Ecto neural progenitor cell (in vitro differentiated cells): Measurements from ENCODE around the gene ZNF687.

Source experiments
- DNase-seq: peaks from one replicate; pipeline ENCODE4 v3.0.0-alpha.2; 2018; ENCODE audit warnings: low spot score

Gene ZNF687

DNA sequence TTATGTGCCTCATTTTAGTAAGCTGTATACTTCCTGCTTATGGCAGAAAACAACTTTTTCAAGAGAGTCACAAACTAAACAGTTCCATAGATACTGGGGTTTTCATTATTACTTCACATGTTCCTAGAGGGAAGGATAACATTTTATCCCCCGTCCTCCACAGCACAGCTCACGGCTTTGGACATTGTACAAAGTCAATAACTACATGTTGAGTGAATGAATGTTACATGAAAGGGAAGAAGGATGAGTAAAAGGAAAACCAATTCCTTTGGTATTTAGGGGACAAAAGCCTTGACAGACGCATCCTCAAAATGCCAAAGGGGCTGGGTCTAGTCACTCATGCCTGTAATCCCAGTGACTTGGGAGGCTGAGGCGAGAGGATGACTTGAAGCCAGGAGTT lies 30.3 kb downstream of the ZNF687 start:
- no peak for DNase-seq

DNA sequence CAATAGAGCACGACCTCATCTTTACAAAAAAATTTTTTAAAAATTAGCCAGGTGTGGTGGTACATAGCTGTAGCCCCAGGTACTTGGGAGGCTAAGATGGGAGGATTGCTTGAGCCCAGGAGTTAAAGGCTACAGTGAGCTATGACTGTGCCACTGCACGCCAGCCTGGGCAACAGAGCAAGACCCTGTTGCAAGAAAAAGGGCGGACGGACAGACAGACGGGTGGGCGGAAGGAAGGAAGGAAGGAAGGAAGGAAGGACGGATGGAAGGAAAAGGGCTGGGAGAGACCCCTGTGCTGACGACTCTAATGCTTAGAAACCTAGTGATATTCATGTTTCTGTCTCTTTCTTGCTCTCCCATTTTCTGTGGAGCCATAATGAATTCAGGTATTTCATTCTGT lies 30.7 kb downstream of the ZNF687 start:
- no peak for DNase-seq

DNA sequence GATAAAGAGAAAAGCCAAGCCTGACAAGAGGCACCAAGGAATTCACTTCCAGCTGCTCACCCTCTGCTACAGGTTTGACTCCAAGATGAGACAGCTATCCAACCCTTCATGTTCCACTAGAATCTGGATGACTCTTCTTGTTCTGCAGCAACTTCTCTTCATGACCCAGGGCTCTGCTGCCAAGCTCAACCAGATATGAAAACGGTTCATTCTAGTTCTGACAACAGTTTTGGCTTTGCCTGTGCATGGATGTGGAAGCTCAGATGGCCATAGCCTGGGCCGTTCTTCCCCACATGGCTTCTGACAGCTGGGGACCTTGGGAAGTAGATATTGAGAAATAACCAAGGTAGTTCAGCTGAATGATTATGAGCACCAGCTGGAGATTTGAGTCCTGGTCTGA lies 31.4 kb downstream of the ZNF687 start:
- no peak for DNase-seq

DNA sequence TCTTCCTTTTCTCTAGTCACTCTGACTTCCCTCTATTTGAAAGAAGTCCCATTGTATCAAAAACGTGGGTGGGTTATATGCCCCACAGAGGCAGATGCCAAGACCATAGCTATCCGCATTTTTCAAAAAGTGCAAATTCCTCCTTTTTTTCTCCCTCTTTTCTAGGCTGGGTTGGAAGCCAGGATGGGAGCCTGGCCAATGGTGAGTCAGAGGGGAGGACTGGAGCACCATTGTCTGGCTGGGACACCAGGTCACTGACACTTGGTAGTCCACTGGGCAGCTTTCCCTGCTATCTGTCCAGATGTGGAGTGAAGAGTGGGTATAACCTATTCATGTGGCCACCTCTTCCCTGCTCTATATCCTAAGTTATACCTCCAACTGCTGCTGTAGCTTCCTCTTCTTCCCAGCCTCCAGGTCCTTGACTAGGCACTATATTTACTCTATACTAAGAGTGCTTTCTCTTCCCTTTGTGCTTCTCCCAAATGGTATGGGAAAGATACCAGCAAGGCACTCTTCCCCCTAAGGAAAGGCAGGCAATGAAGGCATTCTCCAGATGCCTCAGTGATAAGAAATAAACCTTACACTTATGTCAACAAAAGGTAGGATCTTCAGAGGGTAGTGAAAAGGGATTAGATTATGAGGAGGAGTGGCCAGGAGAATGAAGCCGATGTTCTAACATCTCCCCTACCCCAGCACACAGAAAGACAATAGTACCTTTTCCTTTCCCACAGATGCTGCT lies 32.2 kb downstream of the ZNF687 start:
- no peak for DNase-seq

DNA sequence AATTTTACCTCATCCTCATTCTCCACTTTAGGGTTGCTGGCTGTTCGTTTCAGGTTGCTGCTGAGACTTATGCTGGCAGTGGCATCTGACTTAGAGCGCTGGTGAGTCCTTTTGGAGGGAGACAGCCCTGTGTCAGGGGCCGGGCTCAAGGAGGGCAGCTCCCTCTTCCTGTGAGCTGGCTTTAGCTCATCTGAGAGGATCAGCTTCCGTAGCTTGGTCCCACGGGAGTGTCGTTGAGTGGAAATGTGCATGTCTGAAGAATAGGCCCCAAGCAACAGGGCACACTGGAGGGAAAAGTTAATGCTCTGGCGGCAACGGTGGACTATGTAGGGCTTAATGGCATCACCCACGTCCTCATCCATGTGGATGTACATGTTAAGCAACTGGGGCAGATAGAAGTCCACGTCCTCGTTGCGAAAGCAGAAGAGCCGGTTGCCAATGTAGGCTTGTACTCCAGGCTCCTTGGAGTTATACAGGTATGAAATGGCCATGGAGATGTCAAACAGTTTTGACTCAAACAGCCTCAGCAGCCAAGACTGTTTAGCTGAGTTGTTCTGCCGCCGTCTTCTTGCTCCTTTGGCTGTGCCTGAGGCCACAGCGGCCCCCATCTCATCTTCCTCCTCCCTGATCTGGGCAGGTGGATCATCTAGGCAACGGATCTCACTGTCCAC lies 33.6 kb downstream of the ZNF687 start:
- DNase-seq = no peak

- DNase-seq = no peak
Observed at GRCh38 chr1:151318975-151319374, 36.9 kb downstream of the ZNF687 start.

DNA sequence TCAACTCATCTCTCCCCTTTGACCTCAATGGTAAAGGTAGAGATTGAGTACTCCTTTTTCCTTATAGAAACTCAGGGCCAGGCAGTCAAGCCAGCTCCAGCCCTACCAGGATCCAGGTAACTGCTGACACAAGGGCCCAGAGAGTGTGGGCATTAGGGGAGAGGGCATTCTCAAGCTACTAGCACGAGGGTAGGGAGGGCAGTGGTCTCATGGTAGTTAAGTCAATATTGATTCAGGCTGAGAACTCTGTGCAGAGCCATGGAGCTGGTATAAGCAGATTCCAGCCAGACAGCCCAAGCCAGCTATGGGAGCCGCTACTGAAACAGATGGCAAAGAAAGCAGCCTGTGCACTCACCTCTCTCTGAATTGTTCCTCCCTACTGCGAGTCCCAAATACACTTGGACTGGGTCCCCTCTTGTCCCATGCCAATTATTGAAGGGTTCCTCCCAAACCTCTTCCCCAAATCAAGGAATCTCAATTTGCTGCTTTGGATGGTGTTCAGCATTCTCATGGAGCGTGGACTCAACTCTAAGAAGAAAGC lies 42.4 kb downstream of the ZNF687 start:
- DNase-seq = no peak

DNA sequence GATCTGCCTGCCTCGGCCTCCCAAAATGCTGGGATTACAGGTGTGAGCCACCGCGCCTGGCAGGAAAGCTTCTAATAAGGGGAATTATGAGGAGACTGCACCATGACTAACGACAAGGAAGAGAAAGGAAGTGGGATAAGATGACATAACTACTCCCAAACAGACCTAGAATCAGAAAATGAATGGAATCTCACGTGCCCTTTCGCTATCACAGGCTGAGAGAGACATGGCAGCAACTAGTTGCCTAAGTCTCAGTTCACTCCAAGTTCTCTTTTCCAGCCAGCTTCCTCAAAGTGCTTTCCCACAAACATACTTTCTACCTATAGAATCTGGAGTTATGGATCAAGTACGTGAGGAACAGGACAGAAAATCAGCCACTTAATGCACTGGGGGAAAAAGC lies 43.1 kb downstream of the ZNF687 start:
- no peak for DNase-seq

DNA sequence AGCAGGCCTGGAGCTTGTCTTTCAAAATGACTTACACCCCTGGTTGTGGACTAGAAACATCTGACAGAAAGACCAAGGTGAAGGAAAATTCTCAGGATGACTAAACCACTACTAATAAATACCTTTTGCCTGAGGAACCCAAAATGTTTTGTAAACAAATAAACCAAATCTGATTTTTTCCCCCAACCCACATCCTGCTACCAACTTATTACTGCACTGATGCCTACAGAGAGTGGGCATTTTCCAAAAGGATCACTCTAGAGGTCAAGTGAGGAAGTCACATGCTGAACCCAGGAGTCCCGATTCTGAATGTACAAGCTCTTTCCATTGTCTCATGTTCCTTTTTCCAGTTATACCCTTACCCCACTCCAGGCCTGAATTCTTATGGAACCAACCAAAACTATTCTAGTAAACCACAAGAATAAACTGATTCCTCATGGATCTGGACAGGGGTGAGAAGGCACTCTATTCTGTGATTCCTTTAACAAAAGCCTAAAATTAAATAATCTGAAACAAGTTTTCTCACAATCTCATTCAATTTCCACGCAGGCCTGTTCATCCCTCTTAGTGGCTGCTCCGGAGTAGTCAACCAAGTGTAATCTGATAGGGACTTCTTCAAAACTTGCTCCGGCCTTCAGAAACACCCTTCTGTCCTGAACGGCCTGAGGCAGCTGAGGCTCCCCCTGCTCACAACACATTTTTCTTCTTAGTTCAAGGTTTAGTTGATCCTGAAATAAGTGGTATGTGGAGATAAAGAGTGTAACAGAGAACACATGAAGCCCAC lies 43.7 kb downstream of the ZNF687 start:
- DNase-seq = no peak

- no peak for DNase-seq
Observed at GRCh38 chr1:151326619-151327222, 44.6 kb downstream of the ZNF687 start.

DNA sequence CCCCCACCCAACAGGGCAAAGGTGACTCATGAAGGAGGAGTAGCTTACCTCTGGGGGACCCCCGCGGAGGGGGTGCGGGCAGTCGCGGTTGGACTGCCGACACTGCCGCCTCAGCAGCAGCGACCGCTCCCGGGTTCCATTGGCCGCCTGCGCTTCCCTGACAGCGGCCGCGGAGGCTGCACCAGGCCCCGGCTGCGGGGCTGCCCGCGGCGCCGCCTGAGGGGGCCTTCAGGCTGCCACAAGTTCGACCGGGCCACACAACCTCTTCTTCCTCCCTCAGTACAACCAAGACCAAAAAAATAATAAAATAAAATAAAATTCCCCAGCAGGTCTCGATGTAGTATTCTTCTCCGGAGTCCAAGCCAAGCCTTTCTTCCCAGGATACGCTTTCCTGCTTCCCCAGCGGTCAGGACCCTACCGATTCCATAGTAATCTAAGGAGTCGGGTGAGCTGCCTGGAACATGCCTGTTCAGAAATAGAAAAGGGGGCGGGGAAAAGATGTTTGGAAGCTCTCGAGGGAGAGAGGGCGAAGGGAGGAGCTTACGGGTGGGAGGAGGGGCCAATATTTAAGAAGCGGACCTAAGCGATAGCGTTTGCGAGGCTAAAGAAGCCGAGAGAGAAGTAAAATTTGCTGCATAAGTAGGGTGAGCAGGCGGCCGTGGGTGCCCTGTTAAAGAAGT lies 45.3 kb downstream of the ZNF687 start, which contains the start of gene PI4KB:
TSS of gene PI4KB (minus strand) at position 194 of the 680 bp plus-strand sequence. CDS start 10,935 bp downstream, outside the sequence.
- peak; percentile 90 for DNase-seq

DNA sequence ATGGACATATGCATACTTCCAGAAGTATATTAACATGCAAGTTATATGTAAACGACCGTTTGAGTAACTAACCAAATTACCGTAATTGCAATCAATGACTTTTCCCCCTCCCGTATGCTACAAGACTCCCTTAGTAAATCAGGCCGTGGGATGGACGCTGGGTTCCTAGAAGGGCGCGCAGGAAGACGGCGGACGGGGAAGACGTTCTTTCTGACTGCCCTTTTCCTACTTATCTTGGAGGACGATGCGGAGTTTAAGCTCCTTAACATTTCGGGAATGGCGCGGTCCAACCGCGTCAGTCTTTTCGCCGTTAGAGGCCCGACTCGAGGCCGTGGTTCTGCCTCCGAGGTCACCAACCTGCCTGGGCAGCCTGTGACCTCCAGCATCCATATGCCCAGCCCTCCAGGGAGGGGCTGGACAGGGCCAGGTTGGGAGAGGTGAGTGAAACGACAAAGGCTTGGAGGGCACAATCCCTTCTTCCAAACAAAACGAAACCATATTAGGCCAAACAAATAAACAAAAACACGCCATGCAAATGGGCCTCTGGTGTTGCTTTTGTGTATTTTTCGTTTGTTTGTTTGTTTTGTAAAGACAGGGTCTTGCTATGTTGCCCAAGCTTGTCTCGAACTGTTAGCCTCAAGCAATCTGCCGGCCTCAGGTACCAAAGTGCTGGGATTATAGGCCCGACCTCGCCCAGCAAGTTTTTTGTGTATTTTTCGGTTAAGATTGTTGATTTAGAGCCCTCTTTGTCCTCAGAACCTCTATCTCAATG lies 46.0 kb downstream of the ZNF687 start:
- peak; percentile 68 for DNase-seq

GRCh38 chr1:151334822-151335221 lies 52.7 kb downstream of the ZNF687 start:
- no peak for DNase-seq

DNA sequence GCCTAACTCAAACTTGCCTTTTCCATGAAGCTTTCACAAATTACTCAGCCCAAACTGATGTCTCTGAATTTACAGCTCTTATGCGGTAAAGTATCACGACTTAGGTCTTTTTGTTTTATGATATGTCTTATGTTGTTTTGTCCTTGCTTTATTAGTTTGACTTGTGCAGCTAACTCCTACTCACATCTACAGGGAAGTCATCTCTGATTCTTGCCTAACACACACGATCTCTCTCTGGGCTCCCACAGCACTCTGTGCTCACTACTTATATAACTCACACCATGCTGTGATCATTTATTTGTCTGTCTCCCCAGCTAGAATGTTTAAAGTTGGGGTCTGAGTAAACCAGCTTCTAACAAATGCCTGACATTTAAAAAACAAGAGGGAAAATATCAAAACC lies 54.5 kb downstream of the ZNF687 start:
- DNase-seq = no peak

DNA sequence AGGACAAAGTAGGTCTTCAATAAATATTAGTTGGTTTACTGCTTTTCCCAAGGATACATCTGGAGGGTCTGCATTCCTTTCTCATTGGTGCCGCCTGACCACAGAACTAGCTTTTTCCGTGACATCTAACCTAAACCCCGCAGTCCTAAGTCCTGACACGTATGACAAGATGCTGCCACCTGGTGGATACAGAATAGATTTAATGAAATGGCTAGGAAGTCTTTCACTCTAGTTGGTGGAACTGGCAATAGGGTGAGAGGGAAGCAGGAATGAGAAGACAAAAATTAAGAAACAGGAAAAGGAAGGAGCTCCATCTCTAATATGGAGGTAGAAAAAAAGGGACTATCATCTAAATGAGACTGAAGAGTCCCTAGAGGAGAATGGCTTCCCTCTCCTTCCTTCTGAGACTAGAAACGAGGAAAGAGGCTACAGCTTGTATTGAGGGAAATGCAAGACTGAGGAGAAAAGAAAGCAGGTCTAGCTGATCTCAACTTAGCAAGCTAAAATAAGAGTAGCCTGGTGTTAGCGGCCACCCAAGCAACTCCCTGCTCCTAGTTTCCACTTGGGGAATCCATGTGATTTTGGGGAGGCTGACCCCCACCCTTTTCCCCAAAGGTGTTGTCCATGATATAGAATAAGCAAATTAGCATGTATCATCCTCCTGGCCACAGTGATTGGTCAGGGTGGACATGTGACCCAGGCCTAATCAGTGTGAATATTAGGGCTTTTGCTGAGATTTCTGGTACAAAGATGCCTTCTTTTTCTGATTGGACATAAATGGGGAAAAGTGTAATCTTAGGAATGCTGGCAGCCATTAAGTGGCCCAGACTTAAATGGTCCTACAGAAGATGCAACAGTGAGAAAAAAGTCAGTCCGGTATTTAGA lies 59.0 kb downstream of the ZNF687 start:
- peak; percentile 61 for DNase-seq
